GM12801 (cell line): ENCODE data around the gene CCDC88B.

Experiments
- CTCF ChIP-seq: IDR thresholded peaks from one replicate; pipeline ENCODE4 v1.5.1; 2011; ENCODE audit warnings: control low read depth; ENCODE audit not compliant: insufficient read length; ENCODE audit errors: extremely low read depth

CCDC88B gene

GRCh38 chr11:64403106-64403505, 63.1 kb downstream of the CCDC88B start:
- no peak for TF ChIP-seq CTCF

DNA sequence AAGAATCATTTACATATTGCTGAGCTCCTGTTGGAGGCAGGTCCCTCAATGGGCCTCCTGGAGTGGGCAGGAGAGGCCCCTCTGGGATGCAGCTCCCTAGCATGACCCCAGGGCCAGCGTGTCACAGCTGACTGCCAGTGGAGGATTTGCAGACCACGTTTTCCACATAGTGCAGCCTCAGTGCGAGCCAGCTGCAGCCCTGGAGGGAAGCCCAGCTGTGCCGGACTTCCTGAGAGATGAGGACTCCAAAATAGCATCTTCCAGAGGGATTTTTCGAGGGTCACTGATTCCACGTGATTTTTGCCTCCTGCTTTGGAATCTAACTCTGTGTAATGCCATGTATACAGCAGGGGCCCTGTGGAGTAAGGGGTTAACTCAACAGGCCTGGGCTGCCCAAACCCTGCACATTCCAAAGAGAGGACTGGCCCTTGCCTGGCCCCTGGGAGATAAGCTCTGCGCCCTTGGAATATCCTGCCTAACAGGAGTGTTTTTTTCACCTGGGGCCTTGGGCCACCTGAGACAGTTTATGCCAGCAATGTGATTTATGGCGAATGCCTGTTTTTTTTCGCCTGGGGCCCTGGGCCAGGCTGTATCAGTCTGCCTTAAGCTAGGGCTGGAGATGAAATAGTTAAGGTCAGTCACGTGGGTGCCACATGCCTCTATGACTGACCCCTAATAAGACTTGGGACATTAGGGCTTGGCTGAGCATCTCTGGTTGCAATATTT, 66.4 kb downstream of the CCDC88B start:
- no peak for TF ChIP-seq CTCF
